22Rv1 (cell line): ENCODE results near the gene TMIGD1.

Experiments used
- ZFX ChIP-seq: fragments of 450-650 bp; IDR thresholded peaks from 2 replicates; pipeline ENCODE4 v1.6.1; 2017; ENCODE audit warnings: antibody characterized with exemption, borderline replicate concordance
- TF ChIP-seq, protein P1 (sequence below): fragments of 450-650 bp; IDR thresholded peaks from 2 replicates; pipeline ENCODE4 v1.5.1; 2017; ENCODE audit warnings: mild to moderate bottlenecking

DNA sequence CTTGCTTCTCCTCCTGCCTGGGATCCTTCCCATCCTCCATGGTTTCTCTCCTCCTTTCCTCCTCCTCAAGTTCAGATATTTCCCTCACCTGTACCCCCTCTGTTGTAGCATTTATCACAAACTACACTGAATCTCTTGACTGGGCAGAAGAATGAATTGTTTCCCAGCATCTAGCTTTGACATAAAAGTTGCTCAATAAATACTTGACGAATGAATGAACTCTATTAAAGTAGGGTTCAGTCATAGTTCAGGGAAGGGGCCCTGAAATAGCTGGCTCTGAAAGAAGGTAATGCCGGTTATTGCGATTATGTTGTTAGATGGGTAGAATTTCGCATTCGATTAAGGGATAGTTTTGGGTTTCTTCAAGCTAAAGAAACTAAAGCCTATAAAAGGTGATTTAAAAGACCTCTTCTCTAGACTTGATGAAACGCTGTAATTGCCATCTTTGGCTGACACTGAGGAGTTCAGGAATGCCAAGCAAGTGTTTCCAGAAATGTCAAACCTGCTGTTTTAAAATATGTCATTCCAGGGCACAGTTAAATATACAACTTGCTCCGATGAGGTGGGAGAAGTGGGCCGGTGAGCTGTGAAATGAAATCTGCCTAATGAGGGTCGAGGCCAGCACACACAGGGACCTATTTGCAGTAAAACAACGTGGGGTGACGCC, 43.9 kb upstream of the TMIGD1 start:
- TF ChIP-seq, protein P1, sequence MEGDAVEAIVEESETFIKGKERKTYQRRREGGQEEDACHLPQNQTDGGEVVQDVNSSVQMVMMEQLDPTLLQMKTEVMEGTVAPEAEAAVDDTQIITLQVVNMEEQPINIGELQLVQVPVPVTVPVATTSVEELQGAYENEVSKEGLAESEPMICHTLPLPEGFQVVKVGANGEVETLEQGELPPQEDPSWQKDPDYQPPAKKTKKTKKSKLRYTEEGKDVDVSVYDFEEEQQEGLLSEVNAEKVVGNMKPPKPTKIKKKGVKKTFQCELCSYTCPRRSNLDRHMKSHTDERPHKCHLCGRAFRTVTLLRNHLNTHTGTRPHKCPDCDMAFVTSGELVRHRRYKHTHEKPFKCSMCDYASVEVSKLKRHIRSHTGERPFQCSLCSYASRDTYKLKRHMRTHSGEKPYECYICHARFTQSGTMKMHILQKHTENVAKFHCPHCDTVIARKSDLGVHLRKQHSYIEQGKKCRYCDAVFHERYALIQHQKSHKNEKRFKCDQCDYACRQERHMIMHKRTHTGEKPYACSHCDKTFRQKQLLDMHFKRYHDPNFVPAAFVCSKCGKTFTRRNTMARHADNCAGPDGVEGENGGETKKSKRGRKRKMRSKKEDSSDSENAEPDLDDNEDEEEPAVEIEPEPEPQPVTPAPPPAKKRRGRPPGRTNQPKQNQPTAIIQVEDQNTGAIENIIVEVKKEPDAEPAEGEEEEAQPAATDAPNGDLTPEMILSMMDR, result no peak
- TF ChIP-seq ZFX, result no peak
